Liver (tissue), 3 donors: Measurements from ENCODE around the gene MLN.

Experiments
- EGR1 ChIP-seq, 2 donors: IDR thresholded peaks; 2 replicates each; pipeline ENCODE4 v1.6.1; 2016 to 2018; ENCODE audit warnings: antibody characterized with exemption in 2 of 2, low read depth in 2 of 2
- GABPA ChIP-seq, 2 donors: IDR thresholded peaks in 1 of 2; conservative IDR thresholded peaks in 1 of 2; 2 replicates each; pipeline ENCODE4 v1.6.1; 2016; ENCODE audit warnings: antibody characterized with exemption in 2 of 2, mild to moderate bottlenecking in 1 of 2, moderate library complexity in 1 of 2
- JUND ChIP-seq, 2 donors: IDR thresholded peaks; 2 replicates each; pipeline ENCODE4 v1.6.1; 2016; ENCODE audit warnings: antibody characterized with exemption in 2 of 2
- NR2F2 ChIP-seq: IDR thresholded peaks from 2 replicates; pipeline ENCODE4 v1.6.1; 2016; ENCODE audit warnings: antibody characterized with exemption
- RAD21 ChIP-seq, 2 donors: IDR thresholded peaks; 2 replicates each; pipeline ENCODE4 v1.6.1; 2016; ENCODE audit warnings: antibody characterized with exemption in 2 of 2, mild to moderate bottlenecking in 2 of 2
- SP1 ChIP-seq: IDR thresholded peaks from 2 replicates; pipeline ENCODE4 v1.6.1; 2018; ENCODE audit warnings: antibody characterized with exemption, mild to moderate bottlenecking
- TAF1 ChIP-seq: conservative IDR thresholded peaks from 2 replicates; pipeline ENCODE4 v1.6.1; 2016; ENCODE audit warnings: antibody characterized with exemption, mild to moderate bottlenecking
- YY1 ChIP-seq: IDR thresholded peaks from 2 replicates; pipeline ENCODE4 v1.6.1; 2016; ENCODE audit warnings: antibody characterized with exemption, mild to moderate bottlenecking
- TF ChIP-seq, protein P1 (sequence below): fragments of 150-350 bp; IDR thresholded peaks from 2 replicates; pipeline ENCODE4 v1.5.1; 2017; ENCODE audit warnings: improper control_type of control experiment, low read depth, low read length; ENCODE audit not compliant: missing input control
- TF ChIP-seq, protein P2 (sequence below): IDR thresholded peaks from 2 replicates; pipeline ENCODE4 v1.6.1; 2016; ENCODE audit warnings: antibody characterized with exemption, mild to moderate bottlenecking
- TF ChIP-seq, protein P3 (sequence below): IDR thresholded peaks from 2 replicates; pipeline ENCODE4 v1.6.1; 2016; ENCODE audit warnings: antibody characterized with exemption
- TF ChIP-seq, protein P4 (sequence below): IDR thresholded peaks from 2 replicates; pipeline ENCODE4 v1.6.1; 2016; ENCODE audit warnings: antibody characterized with exemption
- donor health status: healthy.
- donor health status: healthy.

DNA sequence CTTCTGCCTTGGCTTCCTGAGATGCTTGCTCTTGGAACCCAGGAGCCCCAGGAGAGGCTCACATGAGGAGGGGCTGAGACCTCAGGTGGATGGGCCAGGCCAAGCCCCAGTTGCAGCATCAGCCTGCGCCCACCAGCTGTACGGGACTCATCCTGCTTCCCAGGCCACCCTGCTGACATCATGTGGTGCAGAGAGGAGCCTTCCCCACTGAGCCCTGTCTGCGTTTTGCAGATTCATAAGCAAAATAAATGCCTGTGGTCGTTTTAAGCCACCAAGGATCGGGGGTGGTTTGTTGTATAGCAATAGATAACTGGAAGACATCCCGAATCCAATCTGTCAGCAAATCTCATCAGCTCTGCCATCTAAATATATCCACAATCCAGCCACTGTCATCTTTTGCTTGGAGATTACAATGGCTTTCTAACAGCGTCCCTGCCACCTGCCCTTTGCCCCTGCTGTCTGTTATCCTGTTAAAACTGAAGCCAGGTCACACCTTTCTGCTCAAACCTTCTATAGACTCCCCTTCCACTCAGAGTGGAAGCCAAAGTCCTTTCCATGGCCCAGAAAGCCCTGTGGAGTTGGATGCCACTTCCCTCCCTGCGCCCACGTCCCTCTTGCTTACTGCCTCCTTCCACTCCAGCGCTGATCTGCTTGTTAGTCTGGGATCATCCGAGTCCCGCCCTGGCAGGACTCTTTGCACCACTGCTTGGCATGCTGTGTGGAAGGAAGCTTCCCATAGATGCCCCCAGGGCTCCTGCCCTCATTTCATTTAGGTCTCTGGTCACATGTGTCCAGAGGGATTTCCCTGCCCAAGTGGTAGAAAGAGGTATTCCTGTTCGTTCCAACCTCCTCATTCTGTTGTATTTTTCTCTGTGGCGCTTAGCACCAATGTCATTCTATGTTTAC is 24.0 kb upstream of the MLN start:
- TF ChIP-seq, protein P1, sequence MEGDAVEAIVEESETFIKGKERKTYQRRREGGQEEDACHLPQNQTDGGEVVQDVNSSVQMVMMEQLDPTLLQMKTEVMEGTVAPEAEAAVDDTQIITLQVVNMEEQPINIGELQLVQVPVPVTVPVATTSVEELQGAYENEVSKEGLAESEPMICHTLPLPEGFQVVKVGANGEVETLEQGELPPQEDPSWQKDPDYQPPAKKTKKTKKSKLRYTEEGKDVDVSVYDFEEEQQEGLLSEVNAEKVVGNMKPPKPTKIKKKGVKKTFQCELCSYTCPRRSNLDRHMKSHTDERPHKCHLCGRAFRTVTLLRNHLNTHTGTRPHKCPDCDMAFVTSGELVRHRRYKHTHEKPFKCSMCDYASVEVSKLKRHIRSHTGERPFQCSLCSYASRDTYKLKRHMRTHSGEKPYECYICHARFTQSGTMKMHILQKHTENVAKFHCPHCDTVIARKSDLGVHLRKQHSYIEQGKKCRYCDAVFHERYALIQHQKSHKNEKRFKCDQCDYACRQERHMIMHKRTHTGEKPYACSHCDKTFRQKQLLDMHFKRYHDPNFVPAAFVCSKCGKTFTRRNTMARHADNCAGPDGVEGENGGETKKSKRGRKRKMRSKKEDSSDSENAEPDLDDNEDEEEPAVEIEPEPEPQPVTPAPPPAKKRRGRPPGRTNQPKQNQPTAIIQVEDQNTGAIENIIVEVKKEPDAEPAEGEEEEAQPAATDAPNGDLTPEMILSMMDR = no peak
- TF ChIP-seq TAF1 (no peak), RAD21 (IDR thresholded peaks at IDR 0.05) (no peak), SP1 (no peak), YY1 (no peak), NR2F2 (no peak), GABPA (IDR thresholded peaks at IDR 0.05 in 1 of 2, conservative IDR thresholded peaks at IDR 0.05 in 1 of 2) (no peak), EGR1 (IDR thresholded peaks at IDR 0.05; ENCODE audit: low read depth in 2 of 2) (no peak), JUND (IDR thresholded peaks at IDR 0.05) (no peak)
- TF ChIP-seq, protein P2, sequence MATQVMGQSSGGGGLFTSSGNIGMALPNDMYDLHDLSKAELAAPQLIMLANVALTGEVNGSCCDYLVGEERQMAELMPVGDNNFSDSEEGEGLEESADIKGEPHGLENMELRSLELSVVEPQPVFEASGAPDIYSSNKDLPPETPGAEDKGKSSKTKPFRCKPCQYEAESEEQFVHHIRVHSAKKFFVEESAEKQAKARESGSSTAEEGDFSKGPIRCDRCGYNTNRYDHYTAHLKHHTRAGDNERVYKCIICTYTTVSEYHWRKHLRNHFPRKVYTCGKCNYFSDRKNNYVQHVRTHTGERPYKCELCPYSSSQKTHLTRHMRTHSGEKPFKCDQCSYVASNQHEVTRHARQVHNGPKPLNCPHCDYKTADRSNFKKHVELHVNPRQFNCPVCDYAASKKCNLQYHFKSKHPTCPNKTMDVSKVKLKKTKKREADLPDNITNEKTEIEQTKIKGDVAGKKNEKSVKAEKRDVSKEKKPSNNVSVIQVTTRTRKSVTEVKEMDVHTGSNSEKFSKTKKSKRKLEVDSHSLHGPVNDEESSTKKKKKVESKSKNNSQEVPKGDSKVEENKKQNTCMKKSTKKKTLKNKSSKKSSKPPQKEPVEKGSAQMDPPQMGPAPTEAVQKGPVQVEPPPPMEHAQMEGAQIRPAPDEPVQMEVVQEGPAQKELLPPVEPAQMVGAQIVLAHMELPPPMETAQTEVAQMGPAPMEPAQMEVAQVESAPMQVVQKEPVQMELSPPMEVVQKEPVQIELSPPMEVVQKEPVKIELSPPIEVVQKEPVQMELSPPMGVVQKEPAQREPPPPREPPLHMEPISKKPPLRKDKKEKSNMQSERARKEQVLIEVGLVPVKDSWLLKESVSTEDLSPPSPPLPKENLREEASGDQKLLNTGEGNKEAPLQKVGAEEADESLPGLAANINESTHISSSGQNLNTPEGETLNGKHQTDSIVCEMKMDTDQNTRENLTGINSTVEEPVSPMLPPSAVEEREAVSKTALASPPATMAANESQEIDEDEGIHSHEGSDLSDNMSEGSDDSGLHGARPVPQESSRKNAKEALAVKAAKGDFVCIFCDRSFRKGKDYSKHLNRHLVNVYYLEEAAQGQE = no peak
- TF ChIP-seq, protein P3, sequence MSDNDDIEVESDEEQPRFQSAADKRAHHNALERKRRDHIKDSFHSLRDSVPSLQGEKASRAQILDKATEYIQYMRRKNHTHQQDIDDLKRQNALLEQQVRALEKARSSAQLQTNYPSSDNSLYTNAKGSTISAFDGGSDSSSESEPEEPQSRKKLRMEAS = no peak
- TF ChIP-seq, protein P4, sequence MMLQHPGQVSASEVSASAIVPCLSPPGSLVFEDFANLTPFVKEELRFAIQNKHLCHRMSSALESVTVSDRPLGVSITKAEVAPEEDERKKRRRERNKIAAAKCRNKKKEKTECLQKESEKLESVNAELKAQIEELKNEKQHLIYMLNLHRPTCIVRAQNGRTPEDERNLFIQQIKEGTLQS = no peak
